Left colon (tissue), 2 donors: ENCODE data around the gene RELT. TPM values are rescaled to one million over a fixed set of nuclear protein-coding genes. Genes with fewer than 3 reads are reported as not detected.

ENCODE experiments used
- ATAC-seq: fragments of 200-7000 bp; cut with Tn5 transposase; one replicate; pipeline ENCODE4 v1.9.1; 2020; ENCODE audit warnings: mild to moderate bottlenecking, moderate library complexity
- DNase-seq, 2 donors: peaks; one replicate each; pipeline ENCODE4 v3.0.0-alpha.2; 2020
- intact Hi-C, 2 donors: fragments of 100-400 bp; cut with DNase I in 1 of 2; cut with micrococcal nuclease in 1 of 2; formaldehyde crosslinking; loops; one replicate each; pipeline versions ENCODE4 v1.11.2 to v1.14.0; 2022; cut with DNase I, micrococcal nuclease
- total RNA-seq, 2 donors: library from RNA; stranded (reverse); fragmentation: NEBNext Ultra II Directional; extraction: Animal tissue kit (Norgen Biotek cat#: 25700); gene quantifications; one replicate each; pipeline ENCODE4 v1.2.1, GENCODE V29; 2021
- donor health status: DM: no; HTN: no; CAD: no.
- donor health status: DM: yes; HTN: yes; CAD: no.

RELT gene
- total RNA-seq, 2 donors from 2014 or later, result 2.6 to 3.1 TPM

DNA sequence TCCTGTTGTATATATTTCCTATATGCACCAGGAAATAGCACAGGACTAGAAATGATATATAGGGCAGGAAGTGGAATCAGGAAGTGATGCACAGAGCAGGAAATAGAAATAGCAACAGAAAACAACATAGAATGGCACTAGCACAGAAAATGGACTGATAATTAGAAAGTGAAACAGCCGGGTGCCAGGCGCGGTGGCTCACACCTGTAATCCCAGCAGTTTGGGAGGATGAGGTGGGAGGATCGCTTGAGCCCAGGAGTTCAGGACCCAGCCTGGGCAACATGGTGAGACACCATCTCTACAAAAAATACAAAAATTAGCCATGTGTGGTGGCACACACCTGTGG is 10.0 kb upstream of the RELT start:
- DNase-seq (no peak), ATAC-seq (peak; percentile 44)
- intact Hi-C loops, result no loop called here

- DNase-seq (no peak), ATAC-seq (peak; percentile 62)
- intact Hi-C loops, result no loop called here
Observed at GRCh38 chr11:73366953-73367352, 9.2 kb upstream of the RELT start.

DNA sequence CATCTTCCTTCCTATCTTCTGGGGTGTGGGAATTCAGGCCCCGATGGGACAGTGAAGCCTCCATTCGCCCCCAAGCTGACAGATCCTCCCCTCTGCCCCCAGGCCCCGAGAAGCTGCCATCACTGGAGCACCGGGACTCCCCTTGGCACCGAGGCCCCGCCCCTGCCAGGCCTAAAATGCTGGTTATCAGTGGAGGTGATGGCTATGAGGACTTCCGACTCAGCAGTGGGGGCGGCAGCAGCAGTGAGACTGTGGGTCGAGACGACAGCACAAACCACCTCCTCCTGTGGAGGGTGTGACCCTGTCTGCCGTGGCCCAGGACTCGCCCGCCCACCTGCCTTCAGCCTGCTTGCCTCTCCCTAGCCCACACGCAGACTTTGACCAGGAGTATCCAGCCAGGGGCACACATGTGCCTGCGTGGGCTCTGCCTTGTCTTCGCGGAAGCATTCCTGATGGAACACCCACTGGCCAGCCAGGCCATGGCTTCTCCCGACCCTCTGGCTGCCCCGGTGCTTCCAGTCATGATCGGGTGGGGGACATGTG is 8.6 kb upstream of the RELT start:
- peak; percentile 30 for ATAC-seq
- intact Hi-C loops, result no loop called here
- no peak for DNase-seq

DNA sequence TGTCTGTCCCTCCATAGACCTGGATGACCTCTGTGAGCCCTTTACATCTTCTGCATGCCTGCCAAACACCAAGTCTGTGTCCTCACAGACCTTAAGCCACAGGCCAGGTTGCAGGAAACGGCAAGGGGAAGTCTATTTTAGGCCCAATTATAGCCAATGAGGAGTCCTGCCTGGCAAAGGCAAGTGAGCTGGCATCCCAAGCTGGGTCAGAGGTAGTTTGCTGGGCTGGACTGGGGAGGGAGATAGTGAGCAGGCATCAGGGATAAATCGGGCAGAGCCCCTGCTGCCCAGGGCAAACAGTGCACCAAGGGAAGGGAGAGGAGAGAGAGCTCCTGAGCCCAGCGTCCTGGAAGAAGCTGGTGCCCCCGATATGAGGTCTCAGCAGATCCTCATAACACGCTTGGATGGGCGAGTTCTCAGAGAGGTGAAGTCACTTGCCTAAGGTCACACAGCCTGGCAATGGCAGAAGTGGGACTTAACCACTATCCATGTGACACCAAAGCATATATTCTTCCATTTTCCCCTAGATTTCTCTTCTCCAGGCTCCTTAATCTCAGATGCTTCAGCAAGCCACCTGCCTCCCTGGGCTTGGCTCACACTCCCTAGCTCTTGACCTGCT is 3.7 kb upstream of the RELT start:
- DNase-seq, result no peak
- intact Hi-C loops, result no loop called here
- no peak for ATAC-seq

DNA sequence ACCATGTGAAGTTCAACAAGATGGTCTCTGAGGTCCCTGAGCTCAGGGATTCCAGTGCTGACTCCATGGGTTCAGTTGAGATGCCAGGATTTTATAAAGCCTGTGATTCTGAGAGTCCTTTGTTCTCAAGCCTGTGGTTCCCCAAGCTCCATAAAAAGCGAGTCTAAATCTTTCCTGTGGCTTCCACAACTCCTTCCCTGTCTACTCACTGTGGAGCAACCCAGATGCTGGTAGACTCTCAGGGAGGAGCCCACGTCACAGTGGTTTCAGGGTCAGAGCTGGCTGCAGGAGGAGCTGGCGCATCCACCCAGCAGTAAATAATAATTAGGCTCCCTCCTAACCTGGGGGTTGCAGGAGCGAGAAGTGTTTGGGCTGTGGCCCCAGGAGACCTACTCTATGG is 2.0 kb upstream of the RELT start:
- ATAC-seq (no peak), DNase-seq (no peak)
- intact Hi-C loops, result no loop called here

DNA sequence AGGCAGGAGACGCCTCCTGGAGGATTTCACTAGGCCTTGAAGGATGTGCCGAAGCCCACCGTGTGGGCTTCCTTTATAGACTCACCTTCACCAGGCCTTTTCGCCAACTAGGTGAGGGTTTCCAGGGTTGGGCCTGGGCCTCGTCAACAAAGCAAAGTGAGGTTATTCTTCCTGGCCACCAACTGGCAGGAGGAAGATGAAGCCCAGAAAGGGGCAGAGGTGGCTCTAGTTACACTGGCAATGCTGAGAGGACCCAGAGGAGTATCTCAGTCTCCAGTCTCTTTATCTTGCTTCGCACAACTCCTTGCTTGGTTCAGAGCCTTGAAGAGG is 404 bp upstream of the RELT start:
- DNase-seq, result no peak
- intact Hi-C loops, result no loop called here

DNA sequence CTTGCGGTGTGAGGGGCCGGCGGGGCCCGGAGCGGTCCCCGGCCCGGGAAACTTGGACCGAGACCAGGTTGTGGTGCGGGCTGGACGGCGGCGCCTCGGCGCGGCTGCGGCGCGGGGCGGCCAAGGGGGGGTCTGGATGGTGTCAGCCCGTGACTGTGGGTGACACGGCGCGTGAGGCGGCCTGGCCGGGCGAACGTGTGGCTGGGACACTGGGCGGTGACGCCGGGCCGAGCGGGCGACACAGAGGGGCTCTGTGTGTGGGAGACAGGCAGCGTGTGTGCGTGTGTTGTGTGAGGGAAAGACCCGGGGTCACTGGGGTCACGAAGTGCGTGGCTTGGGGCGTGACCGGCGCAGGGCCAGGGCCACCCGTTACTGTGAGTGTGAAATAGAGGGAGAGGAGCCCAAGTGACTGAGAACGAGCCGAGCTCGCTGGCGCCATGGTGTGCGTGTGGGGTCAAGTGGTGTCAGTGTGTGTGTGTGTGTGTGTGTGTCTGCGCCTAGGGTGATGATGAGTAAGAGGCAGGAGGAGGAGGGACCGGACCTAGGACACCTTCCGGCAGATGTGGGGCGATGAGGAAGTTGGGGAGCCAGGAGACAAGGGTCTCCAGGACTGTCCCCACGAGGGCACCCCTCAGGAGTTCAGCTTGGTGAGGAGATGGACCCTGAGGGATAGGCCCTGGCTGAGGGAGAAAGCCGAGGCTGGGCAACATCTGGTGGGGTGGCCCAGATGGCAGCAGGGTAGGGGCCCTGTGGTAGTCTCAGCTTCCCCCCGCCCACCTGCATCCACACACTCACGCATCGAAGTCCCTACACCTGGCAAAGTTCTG is 817 bp downstream of the RELT start:
- ATAC-seq (peak; percentile 24), DNase-seq (peak; percentile 70 to 77)

More for the DNA sequence above, 404 bp upstream of the RELT start:
- ATAC-seq, result no peak

DNA sequence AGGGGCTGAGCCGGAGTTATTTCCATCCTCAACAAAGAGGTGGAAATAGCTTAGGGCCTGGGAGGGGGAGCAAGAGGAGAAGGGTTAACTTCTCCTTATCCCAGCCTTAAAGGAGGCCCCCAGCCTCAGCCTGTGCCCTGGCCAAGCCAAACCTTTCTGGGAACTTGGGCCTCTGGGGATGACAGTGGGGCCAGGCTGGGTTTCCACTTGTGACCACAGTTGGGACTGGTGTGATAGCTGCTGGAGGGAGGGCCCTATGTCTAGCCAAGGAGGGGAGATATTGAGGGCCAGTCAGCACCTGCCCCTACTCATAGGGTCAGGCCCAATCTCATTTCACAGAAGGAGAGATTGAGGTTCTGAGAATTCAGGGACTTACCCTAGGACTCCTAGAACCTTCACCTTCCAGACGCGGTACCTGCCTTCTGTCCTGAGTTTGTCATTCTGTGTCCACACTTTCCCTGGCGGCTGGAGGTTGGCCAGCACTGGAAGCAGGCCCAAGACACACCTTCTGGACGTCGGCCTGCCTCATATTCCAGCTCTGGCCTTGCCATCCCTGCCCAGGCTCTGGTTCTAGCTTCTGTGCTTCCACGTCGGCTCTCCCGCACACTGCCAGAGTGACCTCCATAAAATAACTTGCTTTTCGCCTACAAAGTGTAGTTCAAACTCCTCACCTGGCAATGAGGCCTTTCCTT is 3.1 kb downstream of the RELT start:
- intact Hi-C loops, result no loop called here
- peak in 1 of 2 donors; percentile 50 for DNase-seq
- peak; percentile 12 for ATAC-seq

More for the DNA sequence above, 817 bp downstream of the RELT start:
- intact Hi-C loops, result no loop called here

DNA sequence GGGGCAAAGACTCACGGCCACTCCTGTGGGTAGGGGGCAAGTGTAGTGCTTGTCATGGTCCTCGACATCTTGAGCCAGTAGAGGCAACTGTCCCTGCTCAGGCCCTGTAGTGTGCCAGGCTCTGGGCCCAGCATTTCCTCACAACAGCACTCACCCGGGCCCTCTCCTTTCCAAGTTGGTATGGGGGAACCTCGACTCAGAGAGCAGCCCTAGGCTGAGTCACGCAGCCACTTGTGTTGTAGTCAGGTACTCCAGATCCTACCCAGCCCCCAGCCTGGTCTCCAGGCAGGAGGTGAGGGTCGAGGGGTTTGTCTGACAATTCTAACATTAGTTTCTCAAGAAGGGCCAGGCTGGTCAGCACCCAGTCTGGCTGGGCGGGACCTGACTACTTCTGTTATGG is 4.1 kb downstream of the RELT start:
- DNase-seq (no peak), ATAC-seq (no peak)
- intact Hi-C loops, result no loop called here

GRCh38 chr11:73380897-73381410 is 4.8 kb downstream of the RELT start:
- DNase-seq, result no peak
- intact Hi-C loops, result no loop called here
- ATAC-seq, result no peak

- DNase-seq, result no peak
- ATAC-seq, result no peak
- intact Hi-C loops, result no loop called here
Observed at GRCh38 chr11:73381589-73381988, 5.4 kb downstream of the RELT start.

GRCh38 chr11:73382183-73382582 is 6.0 kb downstream of the RELT start:
- intact Hi-C loops, result no loop called here
- no peak for ATAC-seq
- DNase-seq, result no peak

- ATAC-seq (no peak), DNase-seq (no peak)
- intact Hi-C loops, result no loop called here
Observed at GRCh38 chr11:73382747-73383146, 6.5 kb downstream of the RELT start.

- no peak for DNase-seq
- ATAC-seq, result peak; percentile 54
- intact Hi-C loops, result no loop called here
Observed at GRCh38 chr11:73383249-73384124, 7.3 kb downstream of the RELT start.

DNA sequence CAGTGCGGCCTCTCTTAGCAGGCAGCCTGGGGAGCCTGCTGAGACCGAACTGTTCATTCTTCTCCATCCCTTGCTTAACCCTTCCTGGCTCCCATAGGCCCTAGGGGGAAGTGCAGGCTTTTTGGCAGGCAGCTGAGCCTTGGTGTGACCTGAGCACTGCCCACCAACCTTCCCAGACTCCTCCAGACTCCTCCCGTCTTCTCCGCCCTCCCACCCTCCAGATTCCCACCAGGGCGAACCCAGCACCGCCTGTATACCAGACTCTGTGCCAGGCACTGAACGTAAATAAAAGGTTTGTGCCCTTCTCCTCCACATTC is 7.9 kb downstream of the RELT start:
- intact Hi-C loops, result no loop called here
- no peak for DNase-seq
- ATAC-seq, result no peak

GRCh38 chr11:73384531-73384871 is 8.3 kb downstream of the RELT start:
- intact Hi-C loops, result no loop called here
- no peak for ATAC-seq

DNA sequence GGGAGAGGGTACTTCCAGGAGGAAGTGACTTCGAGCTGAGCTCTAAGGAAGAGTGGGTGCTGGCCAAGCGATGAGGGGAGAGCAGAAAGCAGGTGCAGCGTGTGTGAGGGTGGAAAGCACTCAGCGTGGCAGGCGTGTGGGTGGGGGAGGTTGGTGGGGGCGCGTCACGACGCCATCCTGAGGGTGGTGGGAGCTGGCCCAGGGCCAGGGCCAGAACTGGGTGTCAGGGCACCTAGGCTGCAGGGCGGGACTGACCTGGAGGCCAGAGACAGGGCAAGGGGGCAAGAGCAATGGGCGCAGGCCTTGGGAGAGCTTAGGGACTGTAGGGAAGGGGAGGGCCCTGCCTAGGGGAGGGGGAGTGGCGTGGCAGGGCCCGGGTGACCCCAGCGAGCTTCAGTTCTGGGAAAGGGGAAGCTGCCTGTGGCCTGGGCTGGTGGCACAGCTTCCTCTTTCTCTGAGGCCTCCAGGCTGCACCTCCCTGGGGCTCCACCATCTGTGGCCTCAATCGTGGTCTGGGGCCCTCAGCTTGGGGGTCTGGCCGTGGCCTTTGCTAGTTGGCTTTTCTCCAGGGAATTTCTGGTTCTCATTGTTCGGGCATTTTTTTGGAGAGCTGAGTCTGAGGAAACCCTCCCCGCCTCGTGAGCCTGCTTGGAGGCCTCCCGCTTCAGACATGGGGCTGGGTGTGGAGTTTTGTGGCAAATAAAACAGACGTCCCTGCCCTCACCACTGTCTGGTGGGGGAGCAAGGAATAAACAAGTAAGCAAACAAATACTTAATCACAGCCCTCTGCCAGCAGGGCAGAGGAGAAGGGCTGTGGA is 8.9 kb downstream of the RELT start:
- intact Hi-C loops, result no loop called here
- ATAC-seq, result peak; percentile 46
- DNase-seq, result peak; percentile 60 to 65

More at GRCh38 chr11:73384531-73384871, 8.3 kb downstream of the RELT start:
- DNase-seq, result no peak

GRCh38 chr11:73386016-73386415 is 9.8 kb downstream of the RELT start:
- DNase-seq, result no peak
- intact Hi-C loops, result no loop called here
- no peak for ATAC-seq
